ENCODE measurements around the gene TMEM154.

DNA sequence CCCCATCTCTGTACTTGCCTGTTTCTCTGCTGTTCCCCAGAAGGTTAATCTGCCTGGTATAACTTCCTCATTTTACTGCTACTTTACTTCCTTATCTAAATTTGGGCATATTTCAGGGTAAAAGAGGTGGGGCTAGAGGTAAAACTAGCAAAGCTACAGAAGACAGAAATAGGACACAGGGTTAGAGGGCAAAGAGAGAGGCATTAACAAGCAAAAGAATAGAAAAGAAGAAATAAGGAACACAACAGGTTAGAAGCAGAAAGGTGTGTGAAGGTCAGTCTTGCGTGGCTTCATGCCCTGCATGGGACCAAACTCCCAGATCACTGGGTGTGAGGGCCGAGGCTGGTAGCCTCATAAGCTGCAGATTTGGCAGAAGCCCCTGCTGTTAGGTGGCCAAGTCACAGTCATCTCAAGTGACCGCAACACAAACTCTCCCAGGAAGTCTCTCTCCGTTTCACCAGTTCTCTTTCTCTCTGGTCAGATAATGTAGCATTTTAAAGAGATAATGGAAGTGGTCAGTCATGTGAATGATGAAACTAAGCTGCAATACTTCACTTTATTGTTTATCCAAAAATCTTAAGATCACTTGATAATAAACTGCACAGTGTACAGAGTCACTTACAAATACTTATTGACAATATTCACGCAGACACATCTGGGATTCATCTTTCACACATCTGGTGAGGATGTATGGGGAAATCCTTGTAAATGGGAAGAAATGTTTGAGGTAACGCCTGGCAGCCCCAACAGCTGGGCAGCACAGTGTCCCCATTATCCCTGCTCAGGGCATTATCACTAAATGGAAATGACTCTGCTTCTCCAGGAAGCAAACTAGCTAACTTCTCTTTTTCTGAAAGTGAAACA is 16.4 kb downstream of the TMEM154 start:
- TF ChIP-seq, protein P1, sequence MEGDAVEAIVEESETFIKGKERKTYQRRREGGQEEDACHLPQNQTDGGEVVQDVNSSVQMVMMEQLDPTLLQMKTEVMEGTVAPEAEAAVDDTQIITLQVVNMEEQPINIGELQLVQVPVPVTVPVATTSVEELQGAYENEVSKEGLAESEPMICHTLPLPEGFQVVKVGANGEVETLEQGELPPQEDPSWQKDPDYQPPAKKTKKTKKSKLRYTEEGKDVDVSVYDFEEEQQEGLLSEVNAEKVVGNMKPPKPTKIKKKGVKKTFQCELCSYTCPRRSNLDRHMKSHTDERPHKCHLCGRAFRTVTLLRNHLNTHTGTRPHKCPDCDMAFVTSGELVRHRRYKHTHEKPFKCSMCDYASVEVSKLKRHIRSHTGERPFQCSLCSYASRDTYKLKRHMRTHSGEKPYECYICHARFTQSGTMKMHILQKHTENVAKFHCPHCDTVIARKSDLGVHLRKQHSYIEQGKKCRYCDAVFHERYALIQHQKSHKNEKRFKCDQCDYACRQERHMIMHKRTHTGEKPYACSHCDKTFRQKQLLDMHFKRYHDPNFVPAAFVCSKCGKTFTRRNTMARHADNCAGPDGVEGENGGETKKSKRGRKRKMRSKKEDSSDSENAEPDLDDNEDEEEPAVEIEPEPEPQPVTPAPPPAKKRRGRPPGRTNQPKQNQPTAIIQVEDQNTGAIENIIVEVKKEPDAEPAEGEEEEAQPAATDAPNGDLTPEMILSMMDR (IDR thresholded peaks at IDR 0.05): no peak
- TF ChIP-seq POLR2A (IDR thresholded peaks at IDR 0.05): no peak
